HepG2 (cell line): ENCODE results near the gene CD9. TPM values are rescaled to one million over a fixed set of nuclear protein-coding genes. Genes with fewer than 3 reads are reported as not detected.

Experiments used
- ATAC-seq: fragments of 200-7000 bp; cut with Tn5 transposase; 3 replicates; pipeline ENCODE4 v1.9.1; 2020; ENCODE audit warnings: mild to moderate bottlenecking, moderate library complexity
- BruUV-seq: library from RNA; stranded (reverse); fragments of 400-500 nt; replicated peaks from 2 replicates; lab custom pipeline; 2021; lab: Mats Ljungman, UMichigan
- CTCF ChIA-PET: fragments of 300-600 bp; formaldehyde crosslinking; extraction: SDS; loops from one replicate; lab custom pipeline; 2021; ENCODE audit warnings: low total read pairs, inconsistent platforms, low intra/inter-chr PET ratio; lab: Yijun Ruan, JAX
- POLR2A ChIA-PET: fragments of 350-600 bp; sonication (Branson Sonifier 250); formaldehyde crosslinking; loops from one replicate; lab custom pipeline; 2020; ENCODE audit warnings: antibody characterized with exemption, inconsistent platforms; lab: Yijun Ruan, JAX
- DNase-seq: peaks from one replicate; pipeline ENCODE4 v3.0.0-alpha.2; 2015; ENCODE audit warnings: low spot score
- FAIRE-seq: peaks from 3 replicates; lab custom pipeline; 2011; peaks lifted over from hg19 to GRCh38; lab: Jason Lieb, UNC
- H2AFZ ChIP-seq: one replicate; pipeline ENCODE4 v1.6.1; 2011; ENCODE audit warnings: low read length, inconsistent platforms
- H3K27ac ChIP-seq: fragments of 300-600 bp; 3 replicates; pipeline ENCODE4 v1.8.0; 2011; ENCODE audit warnings: mixed run types, mild to moderate bottlenecking, mixed read lengths, low read length, inconsistent platforms; ENCODE audit not compliant: insufficient read depth; ENCODE audit errors: extremely low read length
- H3K27me3 ChIP-seq, 2 experiments: fragments of 200-600 bp in 1 of 2; 2 replicates in 1 of 2; 3 replicates in 1 of 2; pipeline versions ENCODE4 v1.6.0 to v1.8.0; 2011; ENCODE audit warnings: low read length in 2 of 2, mild to moderate bottlenecking in 2 of 2, moderate library complexity in 2 of 2, inconsistent platforms in 1 of 2; ENCODE audit not compliant: insufficient read depth in 2 of 2, control insufficient read depth in 1 of 2
- H3K36me3 ChIP-seq, 2 experiments: fragments of 200-600 bp in 1 of 2; replicated peaks in 1 of 2; 2 replicates in 1 of 2; 3 replicates in 1 of 2; pipeline versions ENCODE4 v1.5.1 to v1.8.0; 2011; ENCODE audit warnings: low read length in 2 of 2, inconsistent platforms in 1 of 2; ENCODE audit not compliant: insufficient read depth in 2 of 2, control insufficient read depth in 1 of 2
- H3K4me1 ChIP-seq: 2 replicates; pipeline ENCODE4 v1.5.1; 2012; ENCODE audit warnings: low read length, inconsistent platforms; ENCODE audit not compliant: insufficient read depth
- H3K4me2 ChIP-seq: 2 replicates; pipeline ENCODE4 v1.6.0; 2011; ENCODE audit warnings: low read depth, low read length, inconsistent platforms
- H3K4me3 ChIP-seq, 3 experiments: fragments of 200-600 bp in 1 of 3; sonication (generic), shearing (Covaris generic) in 1 of 3; replicated peaks in 1 of 3; 2 replicates each; pipeline ENCODE4 v1.5.1; 2011 to 2016; ENCODE audit warnings: low read length in 3 of 3, inconsistent platforms in 2 of 3, low read depth in 2 of 3, mild to moderate bottlenecking in 2 of 3, control low read depth in 1 of 3, mixed read lengths in 1 of 3; ENCODE audit not compliant: insufficient read depth in 1 of 3
- H3K79me2 ChIP-seq: one replicate; pipeline ENCODE4 v1.6.1; 2011; ENCODE audit warnings: low read length, inconsistent platforms; ENCODE audit not compliant: insufficient read depth
- H3K9ac ChIP-seq: 2 replicates; pipeline ENCODE4 v1.6.0; 2011; ENCODE audit warnings: mild to moderate bottlenecking, low read depth, low read length, inconsistent platforms; ENCODE audit not compliant: insufficient read depth
- H3K9me3 ChIP-seq: 2 replicates; pipeline ENCODE4 v1.5.1; 2012; ENCODE audit warnings: mild to moderate bottlenecking, low read length
- H4K20me1 ChIP-seq: 2 replicates; pipeline ENCODE4 v1.6.0; 2011; ENCODE audit warnings: inconsistent platforms, mild to moderate bottlenecking, low read length, moderate library complexity; ENCODE audit not compliant: insufficient read depth
- STAG1 ChIP-seq: sonication (generic); formaldehyde crosslinking; IDR thresholded peaks from 2 replicates; pipeline ENCODE4 v1.4.0; 2020; ENCODE audit warnings: missing genetic modification reagents
- ZNF768 ChIP-seq: sonication (generic); formaldehyde crosslinking; IDR thresholded peaks from 2 replicates; pipeline ENCODE4 v1.4.0; 2020; ENCODE audit warnings: missing genetic modification reagents
- WGBS: methylation state at CpG from one replicate; pipeline ENCODE4 v1.1.6; 2017; ENCODE audit warnings: low lambda C conversion rate; 5-methylcytosine and 5-hydroxymethylcytosine counted together
- in situ Hi-C: cut with HindIII; loops from 2 replicates; pipeline ENCODE4 v1.10.0; 2017; ENCODE audit warnings: low pct_unique_long_range_greater_than_20kb; ENCODE audit not compliant: extremely low pct_ligation_motif_present
- intact Hi-C: fragments of 100-400 bp; cut with micrococcal nuclease; formaldehyde crosslinking; loops from one replicate; pipeline ENCODE4 v1.10.0; 2022; ENCODE audit not compliant: unreplicated experiment
- polyA plus RNA-seq, 8 experiments: library from polyadenylated mRNA; depleted of rRNA in 3 of 8; stranded (reverse) in 7 of 8; unstranded in 1 of 8; fragments of >200 nt; fragmentation: Illumina TruSeq in 4 of 8; extraction: Trizol in 4 of 8; gene quantifications; 2 replicates each; pipeline versions ENCODE4 v1.2.1 to v1.2.3, GENCODE V29; 2011 to 2016; ENCODE audit warnings: low read depth in 4 of 8, missing spikeins in 1 of 8, mixed read lengths in 1 of 8; ENCODE audit not compliant: insufficient read depth in 1 of 8
- total RNA-seq, 5 experiments: library from RNA; depleted of rRNA; stranded (reverse); fragments of >200 nt; fragmentation: Illumina TruSeq; extraction: Trizol; gene quantifications; 2 replicates each; pipeline ENCODE4 v1.2.3, GENCODE V29; 2016; ENCODE audit warnings: low read depth in 1 of 5
- TF ChIP-seq, protein P1 (sequence below): sonication (generic); formaldehyde crosslinking; IDR thresholded peaks from 2 replicates; pipeline ENCODE4 v1.5.0; 2020; ENCODE audit warnings: missing genetic modification reagents
- TF ChIP-seq, protein P2 (sequence below), 2 experiments: sonication (generic) in 1 of 2; formaldehyde crosslinking in 1 of 2; IDR thresholded peaks; 2 replicates each; pipeline versions ENCODE4 v1.4.0 to v1.6.1; 2018 to 2020; ENCODE audit warnings: missing genetic modification reagents in 2 of 2, borderline replicate concordance in 1 of 2, low read depth in 1 of 2, mild to moderate bottlenecking in 1 of 2, missing biosample characterization in 1 of 2
- TF ChIP-seq, protein P3 (sequence below): sonication (generic); formaldehyde crosslinking; IDR thresholded peaks from 2 replicates; pipeline ENCODE4 v1.9.0; 2021; ENCODE audit warnings: missing genetic modification reagents, mild to moderate bottlenecking, borderline replicate concordance
- TF ChIP-seq, protein P4 (sequence below): sonication (generic); formaldehyde crosslinking; IDR thresholded peaks from 2 replicates; pipeline ENCODE4 v1.5.0; 2020; ENCODE audit warnings: mild to moderate bottlenecking, missing genetic modification reagents, moderate library complexity

CD9 gene
- total and polyA plus RNA-seq, 2 of the 13 experiments (the other 11 are each of a cell fraction or from before 2014, with no cell fraction given) = 5.8 to 38.3 TPM

DNA sequence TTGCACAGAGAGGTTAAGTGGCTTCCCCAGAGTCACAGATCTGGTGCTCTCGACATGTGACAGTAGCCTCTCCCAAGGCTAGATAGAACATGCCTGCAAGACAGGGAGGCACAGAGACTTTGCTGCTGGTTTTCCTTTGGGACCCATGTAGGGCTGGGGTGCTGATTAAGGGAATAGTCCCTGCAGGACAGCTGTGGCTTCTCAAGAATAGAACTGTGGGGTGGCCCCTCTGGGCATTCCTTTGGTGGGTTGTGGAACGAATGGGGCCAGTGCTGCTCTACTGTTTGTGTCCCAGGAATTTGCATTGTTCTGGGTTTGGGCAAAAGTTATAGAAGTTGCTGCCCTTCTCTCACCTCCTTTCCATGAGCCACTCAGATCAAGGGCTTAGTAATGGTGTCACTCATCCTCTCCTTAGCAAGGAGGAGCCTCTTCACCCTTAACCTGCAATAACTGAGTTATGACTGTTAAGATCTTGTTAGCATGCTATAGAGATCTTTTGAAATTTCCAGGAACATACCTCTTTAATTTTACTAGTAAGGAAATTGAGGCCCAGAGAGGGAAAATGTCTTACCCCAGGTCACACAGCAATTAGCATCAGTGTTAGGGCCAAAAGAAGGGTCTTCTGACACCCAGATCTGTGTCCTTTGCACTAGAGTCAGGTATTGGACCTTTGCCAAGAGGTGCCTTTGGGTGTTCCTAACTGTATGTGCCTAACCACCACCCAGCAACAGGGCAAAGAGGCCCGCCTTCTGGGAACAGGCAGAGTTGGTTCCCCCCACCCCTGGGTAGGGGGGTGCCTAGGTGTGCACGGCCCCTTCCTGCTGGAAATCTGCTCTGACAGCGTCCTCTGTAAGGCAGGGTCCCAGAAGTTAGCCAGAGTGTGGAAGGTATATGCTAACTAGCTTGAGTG is 31.4 kb downstream of the CD9 start:
- intact Hi-C loops = loop anchor here (5.0 kb wide), 1 partner anchor 36 kb away; no protein-coding TSS in a partner anchor
- Histone ChIP-seq H3K4me3 (no peak overlapping the region), H3K27me3 (no peaks in the 10 kb centered on the region), H4K20me1 (no peaks in the 10 kb centered on the region), H2AFZ (no peak overlapping the region), H3K4me1 (peaks cover 97% of the 10 kb centered on the region), H3K27ac (peak overlapping the region; percentile 69), H3K79me2 (no peaks in the 10 kb centered on the region), H3K9ac (peak overlapping the region; percentile 35), H3K9me3 (no peaks in the 10 kb centered on the region), H3K4me2 (peak overlapping the region; percentile 49; the same call in 1 of the 2 replicates), H3K36me3 (peaks cover 0 to 3% of the 10 kb centered on the region in 2 experiments; a peak in 2 of 5 replicates)
- TF ChIP-seq ZNF768 (CRISPR knock-in tag) = peak; percentile 39
- TF ChIP-seq, protein P1, sequence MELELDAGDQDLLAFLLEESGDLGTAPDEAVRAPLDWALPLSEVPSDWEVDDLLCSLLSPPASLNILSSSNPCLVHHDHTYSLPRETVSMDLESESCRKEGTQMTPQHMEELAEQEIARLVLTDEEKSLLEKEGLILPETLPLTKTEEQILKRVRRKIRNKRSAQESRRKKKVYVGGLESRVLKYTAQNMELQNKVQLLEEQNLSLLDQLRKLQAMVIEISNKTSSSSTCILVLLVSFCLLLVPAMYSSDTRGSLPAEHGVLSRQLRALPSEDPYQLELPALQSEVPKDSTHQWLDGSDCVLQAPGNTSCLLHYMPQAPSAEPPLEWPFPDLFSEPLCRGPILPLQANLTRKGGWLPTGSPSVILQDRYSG = no peak
- ChIA-PET CTCF (no interaction called here), POLR2A (interaction anchor here (0.7 to 2.1 kb wide), 9 partner anchors 10 to 173 kb away, joined by 3 to 10 read pairs (median 4); no protein-coding TSS in a partner anchor)
- in situ Hi-C loops = loop anchor here (5.0 kb wide), 2 partner anchors 34 to 46 kb away; no protein-coding TSS in a partner anchor
- WGBS = 91% methylated on average over 4 of the region's 5 CpGs
- DNase-seq = no peak
- ATAC-seq = no peak
- no peak for FAIRE-seq
- BruUV-seq = no TSS peak

DNA sequence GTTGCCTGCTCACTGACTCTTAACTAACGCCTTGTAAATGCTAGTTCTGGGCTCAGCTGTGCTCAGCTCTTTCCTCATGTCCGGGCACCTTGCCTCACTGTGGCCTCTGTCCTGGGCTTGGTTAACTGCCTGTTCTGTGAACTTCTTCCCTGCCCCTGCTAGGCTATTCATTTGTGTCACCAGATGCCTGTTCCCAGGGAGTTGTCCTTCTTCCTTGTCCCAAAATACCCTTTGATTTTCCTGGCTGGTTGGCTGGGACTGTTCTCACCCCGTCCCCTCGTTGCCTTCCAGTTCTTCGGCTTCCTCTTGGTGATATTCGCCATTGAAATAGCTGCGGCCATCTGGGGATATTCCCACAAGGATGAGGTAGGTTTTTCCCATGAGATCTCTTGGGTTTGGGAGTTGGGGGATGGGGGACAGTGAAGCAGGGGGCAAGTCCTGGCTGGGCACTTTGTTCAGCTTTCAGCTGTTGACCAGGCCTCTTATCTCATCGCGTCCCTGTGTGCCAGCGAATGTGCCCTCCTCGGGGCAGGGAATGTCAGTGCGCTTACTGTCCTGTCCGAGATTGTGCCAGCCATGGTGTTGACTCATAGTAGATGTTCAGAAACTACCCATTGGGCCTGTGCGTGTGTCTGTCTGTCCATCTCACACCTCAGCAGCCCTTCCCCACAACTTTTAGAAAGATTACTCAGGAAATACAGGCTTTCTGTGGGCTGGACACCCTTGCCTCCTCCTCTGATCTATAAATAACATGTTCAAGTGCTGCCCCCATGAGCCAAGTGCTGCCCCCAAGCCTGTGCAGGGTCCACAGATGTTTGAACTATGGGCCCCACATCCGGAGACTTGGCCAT is 33.1 kb downstream of the CD9 start:
- H3K27me3 ChIP-seq = no peaks in the 10 kb centered on the region
- ChIA-PET POLR2A (no interaction called here), CTCF (no interaction called here)
- H3K79me2 ChIP-seq = no peaks in the 10 kb centered on the region
- DNase-seq (no peak), ATAC-seq (no peak), FAIRE-seq (no peak)
- BruUV-seq = no TSS peak
- in situ Hi-C loops (loop anchor here (5.0 kb wide), 2 partner anchors 36 to 44 kb away; no protein-coding TSS in a partner anchor), intact Hi-C loops (loop anchor here (1.0 to 5.0 kb wide), 2 partner anchors 34 to 37 kb away; no protein-coding TSS in a partner anchor)
- H2AFZ ChIP-seq = no peak overlapping the region
- peaks cover 88% of the 10 kb centered on the region for H3K4me1 ChIP-seq
- no peak overlapping the region for H3K4me3 ChIP-seq
- TF ChIP-seq STAG1 (CRISPR knock-in tag) = peak; percentile 27; the same call in 1 of the 2 replicates
- TF ChIP-seq, protein P2, sequence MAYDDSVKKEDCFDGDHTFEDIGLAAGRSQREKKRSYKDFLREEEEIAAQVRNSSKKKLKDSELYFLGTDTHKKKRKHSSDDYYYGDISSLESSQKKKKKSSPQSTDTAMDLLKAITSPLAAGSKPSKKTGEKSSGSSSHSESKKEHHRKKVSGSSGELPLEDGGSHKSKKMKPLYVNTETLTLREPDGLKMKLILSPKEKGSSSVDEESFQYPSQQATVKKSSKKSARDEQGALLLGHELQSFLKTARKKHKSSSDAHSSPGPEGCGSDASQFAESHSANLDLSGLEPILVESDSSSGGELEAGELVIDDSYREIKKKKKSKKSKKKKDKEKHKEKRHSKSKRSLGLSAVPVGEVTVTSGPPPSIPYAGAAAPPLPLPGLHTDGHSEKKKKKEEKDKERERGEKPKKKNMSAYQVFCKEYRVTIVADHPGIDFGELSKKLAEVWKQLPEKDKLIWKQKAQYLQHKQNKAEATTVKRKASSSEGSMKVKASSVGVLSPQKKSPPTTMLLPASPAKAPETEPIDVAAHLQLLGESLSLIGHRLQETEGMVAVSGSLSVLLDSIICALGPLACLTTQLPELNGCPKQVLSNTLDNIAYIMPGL (CRISPR knock-in tag; IDR thresholded peaks at IDR 0.05; ENCODE audit: borderline replicate concordance in 1 of 2, low read depth in 1 of 2) = no peak
- TF ChIP-seq, protein P3, sequence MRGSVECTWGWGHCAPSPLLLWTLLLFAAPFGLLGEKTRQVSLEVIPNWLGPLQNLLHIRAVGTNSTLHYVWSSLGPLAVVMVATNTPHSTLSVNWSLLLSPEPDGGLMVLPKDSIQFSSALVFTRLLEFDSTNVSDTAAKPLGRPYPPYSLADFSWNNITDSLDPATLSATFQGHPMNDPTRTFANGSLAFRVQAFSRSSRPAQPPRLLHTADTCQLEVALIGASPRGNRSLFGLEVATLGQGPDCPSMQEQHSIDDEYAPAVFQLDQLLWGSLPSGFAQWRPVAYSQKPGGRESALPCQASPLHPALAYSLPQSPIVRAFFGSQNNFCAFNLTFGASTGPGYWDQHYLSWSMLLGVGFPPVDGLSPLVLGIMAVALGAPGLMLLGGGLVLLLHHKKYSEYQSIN (CRISPR knock-in tag) = no peak
- TF ChIP-seq, protein P4, sequence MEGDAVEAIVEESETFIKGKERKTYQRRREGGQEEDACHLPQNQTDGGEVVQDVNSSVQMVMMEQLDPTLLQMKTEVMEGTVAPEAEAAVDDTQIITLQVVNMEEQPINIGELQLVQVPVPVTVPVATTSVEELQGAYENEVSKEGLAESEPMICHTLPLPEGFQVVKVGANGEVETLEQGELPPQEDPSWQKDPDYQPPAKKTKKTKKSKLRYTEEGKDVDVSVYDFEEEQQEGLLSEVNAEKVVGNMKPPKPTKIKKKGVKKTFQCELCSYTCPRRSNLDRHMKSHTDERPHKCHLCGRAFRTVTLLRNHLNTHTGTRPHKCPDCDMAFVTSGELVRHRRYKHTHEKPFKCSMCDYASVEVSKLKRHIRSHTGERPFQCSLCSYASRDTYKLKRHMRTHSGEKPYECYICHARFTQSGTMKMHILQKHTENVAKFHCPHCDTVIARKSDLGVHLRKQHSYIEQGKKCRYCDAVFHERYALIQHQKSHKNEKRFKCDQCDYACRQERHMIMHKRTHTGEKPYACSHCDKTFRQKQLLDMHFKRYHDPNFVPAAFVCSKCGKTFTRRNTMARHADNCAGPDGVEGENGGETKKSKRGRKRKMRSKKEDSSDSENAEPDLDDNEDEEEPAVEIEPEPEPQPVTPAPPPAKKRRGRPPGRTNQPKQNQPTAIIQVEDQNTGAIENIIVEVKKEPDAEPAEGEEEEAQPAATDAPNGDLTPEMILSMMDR (CRISPR knock-in tag) = peak; percentile 48
- H4K20me1 ChIP-seq = no peaks in the 10 kb centered on the region
- H3K36me3 ChIP-seq = peaks cover 0 to 5% of the 10 kb centered on the region in 2 experiments; a peak in 2 of 5 replicates
- no peak overlapping the region for H3K4me2 ChIP-seq
- 91% methylated on average over 15 of the region's 15 CpGs for WGBS
- H3K9me3 ChIP-seq = no peaks in the 10 kb centered on the region
- H3K27ac ChIP-seq = no peak overlapping the region
- no peak overlapping the region for H3K9ac ChIP-seq
